Activated CD4-positive, alpha-beta T cell treated with anti-CD3 and anti-CD28 coated beads, Interleukin-2, amount 50 U/mL, for 4 hours (primary cell): Measurements from ENCODE around the gene GPX7.
"Not testable (repeated sequence)": the region's sequence is repeated elsewhere in the genome, so short reads cannot be mapped to it uniquely, and the experiment has no call there.

Source experiments
- DNase-seq, 2 experiments: peaks; one replicate each; pipeline ENCODE4 v3.0.0-alpha.2; 2020

Gene GPX7

DNA sequence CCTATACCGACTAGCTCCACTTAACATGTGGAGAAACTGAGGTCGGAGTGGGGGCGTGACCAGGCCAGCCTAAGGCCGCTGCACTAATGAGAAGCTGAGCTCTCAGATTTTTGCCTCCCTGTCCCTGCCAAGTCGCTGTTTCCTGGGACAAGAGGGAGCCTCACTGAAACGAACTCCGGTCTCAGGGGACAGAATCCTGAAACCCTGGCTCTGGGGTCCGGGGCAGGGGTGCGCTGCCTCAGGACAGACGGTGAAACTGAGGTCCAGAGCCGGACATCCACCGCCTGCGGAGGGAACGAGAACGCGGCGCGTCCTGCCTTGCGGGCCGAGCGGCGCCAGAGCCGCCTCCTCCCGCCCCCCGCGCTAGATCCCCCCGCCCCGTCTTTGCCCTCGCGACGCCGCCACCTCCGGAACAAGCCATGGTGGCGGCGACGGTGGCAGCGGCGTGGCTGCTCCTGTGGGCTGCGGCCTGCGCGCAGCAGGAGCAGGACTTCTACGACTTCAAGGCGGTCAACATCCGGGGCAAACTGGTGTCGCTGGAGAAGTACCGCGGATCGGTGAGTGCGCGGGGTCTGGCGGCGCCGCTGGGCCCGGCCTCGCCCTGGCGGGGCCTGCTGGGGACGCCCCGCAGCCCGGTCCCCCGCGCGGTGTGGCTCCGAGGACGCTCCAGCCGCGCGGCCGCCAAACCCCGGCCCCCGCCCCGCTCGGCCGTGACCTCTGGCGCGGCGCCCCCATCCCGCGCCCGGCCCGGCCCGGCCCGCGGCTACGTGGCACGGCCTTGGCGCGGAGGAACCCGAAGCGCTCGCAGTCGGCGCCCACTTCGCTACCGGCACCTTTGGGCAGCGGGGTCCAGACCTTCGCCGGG lies at the start of gene GPX7:
Gene GPX7 (plus strand): TSS at position 381 of the 865 bp plus-strand sequence. CDS start 39 bp downstream, at position 420.
- DNase-seq: peak; percentile 43

DNA sequence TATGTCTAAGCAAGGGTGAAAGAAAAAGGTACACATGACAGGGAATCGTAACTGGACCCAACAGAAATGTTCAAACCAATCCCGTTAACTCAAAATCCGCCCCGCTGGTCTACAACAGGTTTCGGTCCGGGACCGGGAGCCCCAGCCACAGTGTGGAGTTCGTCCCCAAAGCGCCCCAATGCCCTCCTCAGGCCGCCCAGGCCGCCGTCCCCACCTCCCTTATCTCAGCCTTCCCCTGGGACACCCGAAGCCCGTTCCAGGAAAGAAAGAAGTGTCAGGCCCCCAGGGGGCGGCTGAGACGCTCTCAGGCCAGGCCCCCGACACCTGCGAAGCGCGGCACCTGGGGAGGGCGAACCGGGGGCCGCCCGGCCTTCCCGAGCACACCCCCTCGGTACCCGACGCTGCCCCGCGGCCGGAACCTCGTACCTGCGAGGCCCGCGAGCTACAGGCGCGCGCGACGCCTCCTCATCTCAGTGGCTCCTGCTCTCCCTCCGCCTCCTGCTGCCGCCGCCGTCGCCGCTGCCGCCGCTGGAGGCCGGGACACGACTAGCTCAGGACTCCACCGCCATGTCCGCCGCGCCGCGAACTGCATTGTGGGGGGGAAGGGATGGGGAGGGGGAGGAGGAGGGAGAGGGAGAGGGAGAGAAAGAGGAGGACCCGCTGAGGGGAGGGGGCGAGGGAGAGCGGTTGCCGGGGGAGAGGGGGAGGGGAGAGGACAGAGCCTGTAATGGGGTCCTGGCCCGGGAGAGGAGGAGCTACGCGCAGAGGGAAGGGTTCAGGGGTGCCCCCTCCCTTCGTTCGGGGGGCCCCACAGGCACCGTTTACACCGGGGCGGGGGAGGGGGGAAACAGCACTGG lies 49.4 kb upstream of the GPX7 start, which contains the start of gene TUT4:
Gene TUT4 (minus strand): TSS at position 588 of the 857 bp plus-strand sequence. CDS start 26,812 bp downstream, outside the sequence.
- DNase-seq: peak; percentile 70 to 73

DNA sequence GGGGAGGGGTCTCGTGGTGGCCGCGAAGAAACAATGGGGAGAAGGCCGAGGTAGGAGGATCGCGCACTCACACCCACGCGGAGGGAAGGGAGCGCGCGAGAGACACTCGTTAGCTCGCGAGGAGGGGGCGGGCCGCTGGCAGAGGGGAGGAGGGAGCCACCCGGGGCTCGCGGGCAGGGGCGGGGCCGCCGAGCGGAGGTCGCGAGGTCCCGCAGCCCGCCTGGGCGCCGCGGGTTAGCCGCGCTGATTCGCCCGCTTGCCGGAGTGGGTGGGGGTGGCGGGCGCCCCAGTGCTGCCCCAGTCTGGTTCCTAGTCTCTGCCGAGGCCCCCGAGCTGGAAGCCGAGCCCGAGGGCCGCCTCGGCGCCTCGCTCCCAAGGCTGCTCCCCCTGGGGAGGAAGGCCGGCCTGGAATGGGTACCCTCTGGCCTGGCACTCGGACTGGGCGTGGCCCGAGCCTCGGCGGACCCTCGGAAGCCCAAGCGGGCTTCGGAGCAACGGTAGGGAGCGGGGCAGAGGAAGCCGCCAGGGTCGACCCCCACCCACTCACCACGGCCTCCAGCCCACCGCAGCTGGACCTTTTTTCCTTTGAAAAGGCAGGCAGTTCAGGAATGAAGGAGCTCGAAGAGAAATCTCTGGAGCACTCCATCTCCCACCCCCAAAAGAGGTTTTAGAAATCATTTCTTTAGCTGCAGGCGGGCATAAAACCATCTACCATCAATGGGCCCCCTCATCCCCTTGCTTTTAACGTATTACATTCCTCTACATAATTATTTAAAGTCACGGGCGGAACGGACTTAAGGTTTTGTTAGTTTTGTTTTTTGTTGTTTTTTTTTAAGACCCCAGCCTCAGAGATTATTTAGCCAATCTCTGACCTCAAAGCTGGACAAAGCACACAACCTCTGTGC lies 48.6 kb upstream of the GPX7 start:
- DNase-seq: peak; percentile 86 to 89

GRCh38 chr1:52554267-52554640 lies 47.9 kb upstream of the GPX7 start:
- no peak for DNase-seq

DNA sequence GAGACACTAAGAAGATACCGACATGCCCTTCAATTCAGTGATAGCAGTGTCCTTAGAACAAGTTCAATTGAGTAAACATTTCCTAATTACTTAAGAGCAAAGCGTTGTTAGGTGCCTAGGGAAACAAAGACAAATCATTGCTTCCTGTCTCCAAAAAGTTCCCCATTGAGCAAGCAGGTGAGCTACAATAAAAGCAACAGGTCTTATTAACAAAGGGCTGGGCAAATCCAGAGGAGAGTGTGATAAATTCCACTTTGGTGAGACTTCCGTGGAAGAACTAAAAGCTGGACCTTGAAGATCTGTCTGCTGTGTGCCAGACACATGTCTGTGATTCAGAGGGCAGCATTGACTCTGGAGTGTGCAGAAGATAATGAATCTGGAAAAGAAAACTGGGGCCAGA lies 47.4 kb upstream of the GPX7 start:
- DNase-seq: no peak

GRCh38 chr1:52556641-52557360 lies 45.4 kb upstream of the GPX7 start:
- DNase-seq: no peak

- no peak for DNase-seq
These were observed 43.2 kb upstream of the GPX7 start for GRCh38 chr1:52558941-52559340.

DNA sequence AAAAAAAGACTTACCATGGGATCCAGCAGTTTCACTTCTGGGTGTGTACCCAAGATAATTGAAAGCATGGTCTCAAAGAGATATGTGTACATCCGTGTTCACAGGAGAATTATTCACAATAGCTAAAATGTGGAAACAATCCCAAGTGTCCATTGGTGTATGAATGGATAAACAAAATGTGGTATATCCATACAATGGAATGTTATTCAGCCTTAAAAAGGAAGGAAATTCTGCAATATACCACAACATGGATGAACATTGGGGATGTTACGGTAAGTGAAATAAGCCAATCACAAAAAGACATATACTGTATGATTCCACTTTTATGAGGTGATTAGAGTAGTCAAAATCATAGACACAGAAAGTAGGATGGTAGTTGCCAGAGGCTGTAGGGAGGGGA lies 42.3 kb upstream of the GPX7 start:
- DNase-seq: no peak

DNA sequence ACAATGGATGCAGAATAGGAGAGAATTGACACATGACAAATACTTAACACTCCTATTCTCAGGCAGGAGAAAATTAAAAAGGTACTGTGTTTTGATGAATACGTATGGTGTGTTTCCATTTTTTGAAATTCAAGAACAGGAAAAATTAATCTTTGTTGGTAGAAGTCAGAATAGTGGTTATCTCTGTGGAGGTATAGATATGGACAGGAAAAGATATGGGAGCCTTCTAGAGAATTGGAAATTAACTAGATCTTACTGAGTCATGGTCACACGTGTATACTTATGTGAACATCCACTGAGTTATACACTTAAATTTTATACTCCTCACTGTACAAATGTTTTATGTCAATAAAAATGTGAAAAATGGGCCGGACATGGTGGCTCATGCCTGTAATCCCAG lies 39.4 kb upstream of the GPX7 start:
- DNase-seq: no peak

GRCh38 chr1:52567943-52568342 lies 34.2 kb upstream of the GPX7 start:
- DNase-seq: no peak

DNA sequence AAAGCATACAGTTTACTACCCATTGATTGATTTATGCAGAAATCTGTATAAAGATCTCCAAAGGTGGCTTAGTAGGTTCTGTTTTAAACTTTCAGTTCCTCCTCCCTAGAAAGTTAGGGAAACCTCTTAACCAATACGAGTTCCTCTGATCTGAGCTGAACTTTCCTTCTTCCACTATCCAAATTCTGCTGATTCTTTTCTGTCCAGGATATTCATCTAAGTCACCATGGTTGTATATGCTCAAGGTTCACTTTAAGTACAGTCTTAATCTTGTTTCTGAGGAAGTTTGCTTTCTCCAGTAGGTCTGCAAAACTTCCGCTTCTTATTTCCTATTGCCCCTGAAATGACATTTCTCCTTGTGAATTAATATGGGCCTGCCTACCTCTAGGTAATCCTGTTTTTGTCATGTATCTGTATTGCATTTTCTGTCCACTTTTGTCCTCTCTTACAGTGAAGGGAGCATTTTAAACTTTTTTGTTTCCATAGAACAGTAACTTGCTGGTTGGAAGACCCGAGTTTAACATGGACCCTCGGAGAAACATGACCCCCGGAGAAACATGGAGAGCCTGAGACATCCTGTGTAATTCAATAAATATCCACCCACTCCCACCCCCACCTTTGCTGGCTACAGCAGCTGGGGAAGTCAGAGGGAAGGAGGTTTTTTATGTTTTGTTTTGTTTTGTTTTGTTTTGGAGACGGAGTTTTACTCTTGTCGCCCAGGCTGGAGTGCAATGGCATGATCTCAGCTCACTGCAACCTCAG lies 32.5 kb upstream of the GPX7 start:
- no peak for DNase-seq

- DNase-seq: no peak
These were observed 30.4 kb upstream of the GPX7 start for GRCh38 chr1:52571783-52572182.

GRCh38 chr1:52572387-52572786 lies 29.8 kb upstream of the GPX7 start:
- DNase-seq: no peak

GRCh38 chr1:52574594-52574993 lies 27.6 kb upstream of the GPX7 start:
- no peak for DNase-seq

GRCh38 chr1:52576074-52576473 lies 26.1 kb upstream of the GPX7 start:
- no peak for DNase-seq

DNA sequence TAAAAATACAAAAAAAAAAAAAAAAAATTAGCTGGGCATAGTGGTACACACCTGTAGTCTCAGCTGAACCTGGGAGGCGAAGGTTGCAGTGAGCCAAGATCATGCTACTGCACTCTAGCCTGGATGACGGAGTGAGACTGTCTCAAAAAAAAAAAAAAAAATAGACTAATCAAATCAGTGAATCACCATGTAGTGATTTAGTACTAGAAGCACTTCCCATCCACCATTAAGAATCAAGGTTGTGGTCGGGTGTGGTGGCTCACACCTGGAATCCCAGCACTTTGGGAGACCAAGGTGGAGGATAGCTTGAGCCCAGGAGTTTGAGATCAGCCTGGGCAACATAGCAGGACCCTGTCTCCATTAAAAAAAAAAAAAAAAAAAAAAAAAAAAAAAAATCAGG lies 24.1 kb upstream of the GPX7 start:
- not testable (repeated sequence) for DNase-seq

- no peak for DNase-seq
These were observed 22.8 kb upstream of the GPX7 start for GRCh38 chr1:52579415-52579814.

GRCh38 chr1:52580283-52580682 lies 21.9 kb upstream of the GPX7 start:
- no peak for DNase-seq

DNA sequence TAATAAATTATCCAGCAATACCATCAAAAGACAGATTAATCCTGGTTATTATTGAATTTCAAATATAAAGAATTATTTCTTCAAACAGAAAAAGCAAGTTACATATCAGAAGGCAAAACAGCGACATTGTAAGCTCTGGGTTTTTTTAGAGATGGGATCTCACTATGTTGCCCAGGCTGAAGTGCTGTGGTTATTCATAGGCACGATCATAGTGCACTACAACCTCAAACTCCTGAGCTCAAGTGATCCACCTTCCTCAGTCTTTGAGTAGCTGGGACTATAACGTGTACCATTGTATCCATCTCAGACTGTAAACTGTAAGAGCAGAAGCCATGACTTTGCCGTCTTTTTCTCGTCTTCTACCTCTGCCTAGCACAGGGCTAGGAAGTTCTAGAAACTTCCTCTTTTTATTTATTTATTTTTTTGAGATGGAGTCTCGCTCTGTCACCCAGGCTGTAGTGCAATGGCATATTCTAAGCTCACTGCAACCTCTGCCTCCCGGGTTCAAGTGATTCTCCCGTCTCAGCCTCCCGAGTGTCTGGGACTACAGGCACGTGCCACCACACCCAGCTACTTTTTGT lies 20.0 kb upstream of the GPX7 start:
- DNase-seq: no peak

DNA sequence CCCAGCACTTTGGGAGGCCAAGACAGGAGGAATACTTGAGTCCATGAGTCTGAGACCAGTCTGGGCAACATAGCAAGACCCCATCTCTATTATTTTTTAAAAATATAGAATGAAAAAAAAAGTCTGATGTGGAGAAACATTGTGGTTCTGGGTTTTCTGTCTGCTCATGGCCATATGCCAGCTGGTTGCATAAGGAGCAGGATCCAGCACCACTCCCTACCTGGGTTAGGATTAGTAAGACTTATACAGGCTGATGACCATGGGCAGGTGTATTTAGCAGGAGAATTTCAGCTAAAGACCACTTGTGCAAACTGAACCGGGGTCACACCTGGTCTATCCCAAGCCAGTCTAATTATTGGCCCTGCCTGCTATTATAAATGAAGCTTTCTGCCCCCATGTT lies 16.7 kb upstream of the GPX7 start:
- DNase-seq: no peak

- DNase-seq: no peak
These were observed 14.1 kb upstream of the GPX7 start for GRCh38 chr1:52588027-52588426.
